NK-92 (cell line): ENCODE measurements around the gene CBARP.
"Not testable (repeated sequence)": the region's sequence is repeated elsewhere in the genome, so short reads cannot be mapped to it uniquely, and the experiment has no call there.

ENCODE experiments used
- DNase-seq: peaks from one replicate; lab custom pipeline; 2025; ENCODE audit not compliant: unreplicated experiment; lab: John Stamatoyannopoulos, UW

The CBARP gene

DNA sequence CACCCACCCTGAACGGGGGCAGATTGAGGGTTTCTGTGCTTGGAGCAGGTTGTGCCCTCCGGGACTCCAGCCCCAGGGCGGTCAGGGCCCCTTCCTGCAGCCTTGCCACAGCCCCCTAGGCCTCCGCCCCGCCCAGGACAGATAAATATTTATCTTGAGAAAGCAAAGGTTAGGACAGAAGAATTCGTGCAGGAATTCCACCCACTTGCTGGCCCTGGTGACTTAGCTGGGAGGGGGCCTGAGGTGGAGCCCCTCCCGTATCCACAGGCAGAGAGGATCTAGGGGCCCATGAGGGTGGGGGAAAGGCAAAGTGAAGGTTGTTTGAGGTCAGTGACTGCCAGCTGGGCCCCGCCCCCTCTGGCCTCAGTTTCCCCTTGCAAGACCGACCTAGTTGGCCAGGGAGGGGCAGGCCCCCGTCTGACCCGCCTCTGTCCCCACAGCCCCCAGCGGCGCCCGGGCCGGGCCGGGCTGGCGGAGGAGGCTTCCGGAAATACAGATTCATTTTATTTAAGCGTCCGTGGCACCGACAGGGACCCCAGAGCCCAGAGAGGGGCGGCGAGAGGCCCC, 15.8 kb upstream of the CBARP start:
- DNase-seq = no peak

DNA sequence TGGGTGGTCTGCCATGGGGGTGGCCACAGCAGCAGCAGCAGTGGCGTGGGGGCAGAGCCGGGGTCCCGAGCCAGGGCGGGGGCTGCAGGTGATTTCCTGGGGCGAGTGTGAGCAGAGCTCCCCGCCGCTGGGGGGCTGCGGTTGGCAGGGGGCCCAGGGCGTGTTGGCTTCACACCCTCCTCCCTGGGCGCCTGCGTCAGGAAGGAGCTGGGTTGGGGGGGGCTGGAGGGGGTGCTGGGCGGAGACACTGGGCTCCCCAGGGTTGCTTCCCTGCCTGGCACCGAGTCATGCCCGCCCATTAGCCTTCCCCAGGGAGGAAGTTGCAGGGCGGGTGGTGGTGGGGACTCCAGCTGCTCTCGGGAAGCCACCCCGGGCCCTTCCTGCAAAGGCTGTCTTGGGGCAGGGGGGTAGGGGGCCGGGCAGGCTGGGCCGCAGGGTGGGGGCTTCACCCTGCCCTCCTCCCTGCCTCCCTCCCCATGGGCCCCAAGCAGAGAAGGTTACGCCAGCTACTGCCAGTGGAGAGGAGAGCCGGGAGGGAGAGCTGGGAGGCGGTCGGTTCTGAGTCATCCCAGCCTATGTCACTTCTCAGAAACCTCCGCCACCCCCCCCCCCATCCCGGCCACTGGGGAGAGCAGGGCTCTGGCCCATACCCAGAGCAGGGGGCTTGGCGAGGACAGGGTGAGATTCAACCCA, 15.2 kb upstream of the CBARP start:
- DNase-seq = no peak

DNA sequence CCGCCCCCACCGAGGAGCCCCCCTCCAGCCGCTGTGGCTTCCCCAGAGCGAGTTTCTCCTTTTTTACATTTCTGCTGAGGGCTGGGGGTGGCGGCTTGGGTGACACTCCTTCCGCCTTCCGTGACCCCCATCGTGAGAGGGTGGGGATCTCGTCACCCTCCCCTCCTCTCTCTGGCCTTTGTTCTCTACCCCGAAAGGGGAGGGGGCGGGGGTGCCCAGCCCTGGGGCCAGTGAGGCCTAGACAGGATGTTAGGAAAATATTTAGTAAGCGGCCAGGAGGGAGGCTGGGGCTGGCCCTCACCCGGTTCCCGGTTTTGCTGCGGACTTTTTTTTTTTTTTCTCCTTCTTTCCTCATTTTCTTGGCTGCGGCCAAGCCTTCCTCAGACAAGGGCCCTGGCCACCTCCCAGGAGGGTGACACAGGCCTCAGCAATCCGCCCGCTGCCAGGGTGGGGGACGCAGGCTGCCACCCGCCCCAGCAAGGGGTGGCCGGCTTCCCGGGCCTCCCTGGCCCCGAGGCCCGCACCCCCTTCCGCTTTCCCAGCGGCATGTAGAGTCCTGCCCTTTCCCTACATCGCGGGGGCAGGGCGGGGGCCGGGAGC, 14.5 kb upstream of the CBARP start:
- DNase-seq = no peak

DNA sequence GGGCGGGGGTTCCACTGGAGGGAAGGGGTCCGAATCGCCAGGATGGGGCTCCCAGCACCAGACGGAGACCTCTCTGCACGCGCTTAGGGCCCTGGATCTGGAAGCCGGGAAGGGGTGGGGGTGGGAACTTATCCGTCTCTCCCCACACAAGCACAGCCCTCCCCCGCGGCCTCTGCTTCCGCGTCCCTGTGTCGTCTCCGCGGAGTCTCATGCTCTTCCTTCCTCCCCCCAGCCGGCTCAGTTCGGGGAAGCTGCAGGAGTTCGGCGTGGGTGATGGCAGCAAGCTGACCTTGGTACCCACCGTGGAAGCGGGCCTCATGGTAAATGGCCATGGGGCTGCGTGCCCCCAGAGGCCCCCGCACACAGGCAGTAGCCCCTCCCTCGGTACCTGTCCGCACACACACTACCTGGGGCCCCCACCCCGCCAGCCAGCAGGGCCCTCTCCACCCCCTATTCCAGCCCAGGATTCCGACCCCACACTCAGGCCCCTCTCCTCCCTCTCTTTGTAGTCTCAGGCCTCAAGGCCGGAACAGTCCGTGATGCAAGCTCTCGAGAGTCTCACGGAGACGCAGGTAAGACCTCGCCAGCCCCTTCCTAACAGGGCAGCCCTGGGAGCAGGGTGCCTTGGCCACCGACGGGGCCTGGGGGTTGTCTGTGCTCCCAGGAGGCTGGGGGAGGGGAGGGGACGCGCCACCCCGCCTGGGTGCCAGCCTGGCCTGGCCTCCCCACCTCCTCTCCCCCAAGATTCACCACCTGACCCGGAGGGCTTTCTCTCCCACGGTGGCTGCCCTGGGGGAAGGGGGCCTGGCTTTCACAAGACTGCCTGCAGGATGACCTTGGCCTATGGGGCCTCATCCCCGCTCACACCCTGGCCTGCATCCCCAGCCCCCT, 13.8 kb upstream of the CBARP start:
- no peak for DNase-seq

DNA sequence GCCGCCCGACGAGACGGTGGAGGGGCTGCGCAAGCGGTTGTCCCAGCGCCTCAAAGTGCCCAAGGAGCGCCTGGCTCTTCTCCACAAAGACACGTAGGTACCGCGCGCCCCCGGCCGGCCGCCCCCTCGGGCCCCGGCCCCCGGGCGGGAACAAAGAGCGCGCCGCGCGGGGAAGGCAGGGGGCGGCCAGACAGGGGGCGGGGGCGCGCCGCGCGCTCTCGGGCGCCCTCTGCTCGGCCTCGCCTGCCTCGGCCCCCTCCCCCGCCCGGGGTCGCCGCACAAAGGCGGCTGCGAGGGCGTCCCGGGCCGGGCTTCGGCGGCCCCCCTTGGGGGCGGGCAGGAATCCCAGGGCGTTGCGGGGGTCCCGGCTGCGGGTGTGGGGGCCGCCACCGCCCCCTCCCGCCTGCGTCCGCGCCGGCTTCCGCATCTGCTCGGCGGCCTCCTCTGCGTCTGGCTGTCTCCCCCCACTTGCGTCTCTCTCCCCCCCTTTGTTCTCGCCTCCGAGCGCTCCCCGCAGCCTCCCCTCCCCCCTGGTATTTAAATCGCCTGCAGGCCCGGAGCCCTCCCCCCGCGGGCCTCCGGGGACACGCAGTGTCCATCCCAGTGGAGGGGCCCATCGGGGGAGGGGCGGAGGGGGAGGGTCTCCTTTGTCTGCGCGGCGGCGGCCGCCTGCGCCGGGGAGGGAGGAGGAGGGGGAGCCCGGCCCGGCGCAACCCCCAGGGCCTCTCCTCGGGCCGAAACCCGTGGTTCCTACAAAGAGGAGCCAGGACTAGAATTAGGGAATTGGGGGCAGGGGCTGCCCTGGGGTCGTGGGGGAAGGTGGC, 12.8 kb upstream of the CBARP start:
- no peak for DNase-seq

DNA sequence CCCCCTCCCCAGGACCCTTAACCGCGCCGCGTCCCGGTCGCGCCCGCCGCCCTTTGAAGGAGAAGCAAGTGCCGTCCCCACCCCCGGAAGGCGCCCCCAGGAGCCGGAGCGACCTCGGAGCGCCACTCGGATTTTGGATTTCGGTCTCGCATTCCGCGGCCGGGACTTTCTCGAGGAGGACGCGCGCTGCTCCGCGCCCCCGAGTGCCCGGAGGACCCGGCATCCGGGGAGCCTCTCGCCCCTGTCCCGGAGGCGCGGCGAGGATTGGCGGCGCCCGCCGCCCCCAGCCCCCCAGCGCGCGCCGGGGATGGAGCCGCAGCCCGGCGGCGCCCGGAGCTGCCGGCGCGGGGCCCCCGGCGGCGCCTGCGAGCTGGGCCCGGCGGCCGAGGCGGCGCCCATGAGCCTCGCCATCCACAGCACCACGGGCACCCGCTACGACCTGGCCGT, 12.2 kb upstream of the CBARP start:
- DNase-seq = no peak

DNA sequence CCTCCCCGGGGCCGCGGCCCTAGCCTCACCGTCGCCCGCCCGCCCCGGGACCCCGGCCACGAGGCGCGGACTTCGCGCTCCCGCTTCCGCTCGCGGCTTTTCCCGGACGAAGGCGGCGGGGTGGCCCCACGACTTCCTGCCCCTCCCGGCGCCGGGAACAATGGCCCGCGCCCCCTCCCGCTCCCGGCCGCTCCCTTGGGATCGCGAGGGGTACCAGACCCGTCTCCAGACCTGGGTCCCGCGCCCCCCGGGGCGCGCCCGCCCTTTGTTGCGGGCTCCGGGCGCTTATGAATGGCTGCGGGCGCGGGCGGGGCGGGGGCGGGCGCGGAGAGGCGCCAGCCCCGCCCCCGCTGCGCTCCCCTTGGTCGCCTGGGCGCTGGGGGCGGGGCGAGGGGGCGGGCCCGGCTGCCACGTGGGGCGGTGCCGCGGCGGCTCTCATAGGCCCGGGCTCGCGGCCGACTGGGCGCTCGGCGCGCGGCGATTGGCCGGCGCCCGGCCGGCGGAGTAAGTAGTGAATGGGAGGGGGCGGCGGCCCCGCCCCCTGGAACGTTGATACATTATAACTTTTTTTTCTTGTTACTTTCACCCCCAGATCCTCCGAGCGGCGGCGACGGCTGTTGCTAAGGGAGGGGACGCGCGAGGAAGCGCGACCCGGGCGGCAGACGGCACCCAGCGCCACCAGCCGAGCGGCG, 11.6 kb upstream of the CBARP start:
- DNase-seq = peak; percentile 70

DNA sequence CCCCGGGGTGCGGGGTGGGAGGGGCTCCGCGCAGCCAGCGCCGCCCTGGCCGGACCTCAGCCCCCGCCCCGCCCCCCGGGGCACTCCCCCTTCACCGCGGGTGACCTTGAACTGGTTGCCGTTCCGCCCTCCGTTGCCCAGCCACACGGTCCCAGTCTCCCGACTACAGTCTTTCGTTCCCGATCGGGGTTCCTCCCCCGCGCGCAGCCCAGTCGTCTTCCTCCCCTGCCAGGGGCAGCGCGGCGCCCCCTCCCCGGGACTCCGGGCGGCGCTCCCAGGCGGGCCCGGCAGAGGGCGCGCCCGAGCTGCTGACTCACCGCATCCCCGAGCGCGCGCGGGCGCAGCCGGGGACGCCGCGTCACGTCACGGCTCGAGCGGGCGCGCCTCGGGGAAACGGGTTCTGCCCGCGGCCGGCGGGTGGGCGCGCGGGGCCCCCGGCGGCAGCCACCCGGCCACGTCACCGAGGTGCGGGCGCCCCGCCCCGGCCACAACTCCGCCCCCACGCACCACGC, 11.0 kb upstream of the CBARP start:
- DNase-seq = no peak

DNA sequence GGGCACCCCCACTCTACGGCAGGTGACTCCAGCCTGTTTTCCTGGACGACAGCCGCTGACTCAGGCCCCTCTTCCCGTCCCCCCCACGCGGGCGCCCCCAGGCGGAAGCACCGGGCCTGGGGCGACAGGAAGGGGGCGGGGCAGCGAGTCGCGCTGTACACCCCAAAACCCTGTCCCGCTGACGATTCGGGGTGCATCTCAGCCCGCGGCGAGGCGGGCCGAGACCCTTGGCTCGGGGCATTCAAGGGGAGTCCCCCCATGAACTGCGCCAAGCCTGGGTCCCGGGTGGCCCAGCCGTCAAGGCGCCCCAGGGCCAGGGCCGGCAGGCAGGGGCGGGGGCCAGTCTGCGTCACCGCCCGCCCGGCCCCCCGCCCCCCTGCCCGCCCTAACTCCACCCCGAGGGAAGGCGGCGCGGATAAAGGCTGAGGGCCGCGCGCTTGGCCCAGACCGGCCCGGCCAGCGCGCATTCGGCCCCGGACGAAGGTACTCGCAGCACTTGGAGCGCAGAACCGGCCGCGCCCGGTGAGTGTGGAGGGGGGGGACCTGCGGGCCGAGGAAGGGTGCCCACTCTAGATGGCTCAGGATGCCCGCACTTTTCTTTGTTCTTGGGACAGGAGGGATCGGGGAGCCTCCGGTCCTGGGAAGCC, 10.5 kb upstream of the CBARP start, which contains the start of gene MIDN:
TSS of gene MIDN (plus strand) at position 445 of the 647 bp plus-strand sequence. CDS start 1,714 bp downstream, outside the sequence.
- no peak for DNase-seq

DNA sequence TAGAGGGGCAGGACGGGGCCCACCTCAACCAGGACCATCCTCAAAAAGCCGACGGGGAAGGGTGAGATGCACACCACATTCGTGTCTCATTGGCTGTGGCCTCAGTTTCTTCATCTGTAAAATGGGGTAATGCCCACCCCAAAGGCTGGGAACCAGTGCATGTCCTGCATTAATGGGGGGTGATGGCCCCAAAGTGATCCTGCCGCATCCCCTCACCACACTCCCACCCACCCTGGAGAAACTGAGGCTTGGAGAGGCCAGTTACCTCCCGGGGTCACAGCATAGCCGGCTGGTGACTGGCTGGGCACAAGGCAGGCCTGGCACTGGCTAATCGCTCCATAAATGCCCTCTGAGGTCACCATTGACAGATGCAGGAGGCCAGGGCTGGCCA, 9.9 kb upstream of the CBARP start:
- no peak for DNase-seq

DNA sequence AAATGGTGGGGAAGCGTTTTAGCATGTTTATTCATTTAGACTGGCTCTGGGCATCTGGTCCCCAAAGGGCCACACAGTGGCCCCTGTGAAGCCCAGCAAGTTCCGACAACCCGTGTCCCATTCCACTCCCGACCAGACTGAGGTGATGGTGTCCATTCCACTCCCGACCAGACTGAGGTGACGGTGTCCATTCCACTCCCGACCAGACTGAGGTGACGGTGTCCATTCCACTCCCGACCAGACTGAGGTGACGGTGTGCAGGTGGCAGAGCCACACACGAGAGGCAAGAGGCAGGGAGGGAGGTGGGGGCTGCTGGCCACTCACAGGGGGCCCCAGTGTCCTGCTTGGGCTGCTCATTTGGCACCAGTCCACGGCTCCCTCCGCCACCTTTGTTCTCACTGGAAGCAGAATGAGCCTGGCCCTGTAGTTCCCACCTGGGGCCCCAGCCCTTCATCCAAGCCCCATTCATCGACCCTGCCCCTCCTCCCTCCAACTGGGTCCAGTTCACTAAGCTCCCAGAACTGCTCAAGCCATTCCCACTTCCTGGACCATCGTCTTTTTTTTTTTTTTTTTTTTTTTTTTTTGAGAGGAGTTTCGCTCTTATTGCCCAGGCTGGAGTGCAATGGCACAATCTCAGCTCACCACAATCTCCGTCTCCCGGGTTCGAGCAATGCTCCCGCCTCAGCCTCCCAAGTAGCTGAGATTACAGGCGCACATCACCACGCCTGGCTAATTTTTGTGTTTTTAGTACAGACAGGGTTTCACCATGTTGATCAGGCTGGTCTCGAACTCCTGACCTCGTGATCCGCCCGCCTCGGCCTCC, 8.7 kb upstream of the CBARP start:
- not testable (repeated sequence) for DNase-seq

DNA sequence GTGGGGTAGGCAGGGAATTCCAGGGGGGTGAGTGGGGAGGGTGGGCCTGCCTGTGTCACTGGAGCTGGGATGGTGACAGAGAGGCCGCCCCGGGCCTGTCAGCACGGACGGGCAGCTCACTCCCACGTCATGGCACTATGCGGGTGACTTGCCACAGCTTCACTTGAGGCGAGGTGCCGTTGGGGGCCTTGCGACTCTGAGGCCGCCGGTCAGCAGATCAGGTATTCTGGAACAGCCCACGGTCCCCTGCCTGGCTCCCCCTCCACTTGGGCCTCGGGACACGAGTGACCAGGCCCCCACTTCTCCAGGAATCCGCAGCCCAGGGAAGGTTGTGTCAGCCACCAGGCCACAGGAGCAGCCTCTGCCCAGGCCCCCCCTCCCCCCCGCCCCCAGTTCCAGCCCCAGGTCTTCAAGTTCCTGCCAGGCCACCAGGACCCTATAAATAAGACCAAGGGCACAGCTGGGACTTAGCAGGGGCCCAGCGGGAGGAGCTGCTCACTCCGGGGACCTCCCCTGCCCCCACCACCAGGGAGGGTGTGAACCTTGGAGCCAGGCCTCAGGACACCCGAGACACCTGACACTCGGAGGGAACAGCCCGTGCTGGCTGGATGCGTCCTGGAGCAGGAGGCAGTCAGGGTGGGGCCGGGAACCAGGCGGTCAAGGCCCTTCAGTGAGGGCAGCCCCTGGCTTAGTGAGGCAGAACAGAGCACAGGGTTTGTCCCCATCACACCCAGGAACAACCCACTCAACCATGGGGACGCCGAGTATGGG, 7.9 kb upstream of the CBARP start:
- no peak for DNase-seq

DNA sequence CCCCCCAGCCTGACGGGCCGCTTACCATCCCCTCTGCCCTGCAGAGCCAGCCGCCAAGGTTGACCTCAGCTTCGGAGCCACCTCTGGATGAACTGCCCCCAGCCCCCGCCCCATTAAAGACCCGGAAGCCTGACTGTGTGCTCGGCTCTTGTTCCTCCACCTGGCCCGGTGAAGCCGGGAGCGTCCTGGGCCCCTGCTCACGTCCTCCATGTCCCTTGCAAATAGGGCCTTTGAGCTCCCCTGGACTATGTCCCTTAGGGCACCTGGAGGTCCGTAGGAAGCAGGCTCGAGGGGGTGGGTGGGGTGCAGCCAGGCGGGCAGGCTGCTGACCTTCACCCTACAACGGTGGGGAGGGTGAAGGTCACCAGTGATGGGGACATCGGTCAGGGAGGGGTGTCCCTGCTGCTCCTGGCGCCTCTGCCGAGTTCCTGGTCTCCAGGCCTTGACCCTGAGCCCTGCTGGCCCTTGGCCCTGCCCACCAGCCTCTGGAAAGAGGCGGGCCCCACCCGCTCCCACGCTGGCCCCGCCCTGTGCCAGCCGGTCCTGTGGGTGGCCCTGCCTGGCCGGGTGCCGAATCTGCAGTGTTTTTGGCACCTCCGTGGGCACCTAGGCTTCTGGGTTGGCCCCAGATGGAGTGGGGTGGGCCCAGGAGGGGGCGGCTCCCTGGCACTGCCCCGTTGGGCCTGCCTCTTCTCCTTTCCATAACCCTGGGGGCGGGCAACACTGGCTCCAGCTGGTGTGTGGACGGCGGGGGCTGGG, 7.1 kb upstream of the CBARP start:
- no peak for DNase-seq

DNA sequence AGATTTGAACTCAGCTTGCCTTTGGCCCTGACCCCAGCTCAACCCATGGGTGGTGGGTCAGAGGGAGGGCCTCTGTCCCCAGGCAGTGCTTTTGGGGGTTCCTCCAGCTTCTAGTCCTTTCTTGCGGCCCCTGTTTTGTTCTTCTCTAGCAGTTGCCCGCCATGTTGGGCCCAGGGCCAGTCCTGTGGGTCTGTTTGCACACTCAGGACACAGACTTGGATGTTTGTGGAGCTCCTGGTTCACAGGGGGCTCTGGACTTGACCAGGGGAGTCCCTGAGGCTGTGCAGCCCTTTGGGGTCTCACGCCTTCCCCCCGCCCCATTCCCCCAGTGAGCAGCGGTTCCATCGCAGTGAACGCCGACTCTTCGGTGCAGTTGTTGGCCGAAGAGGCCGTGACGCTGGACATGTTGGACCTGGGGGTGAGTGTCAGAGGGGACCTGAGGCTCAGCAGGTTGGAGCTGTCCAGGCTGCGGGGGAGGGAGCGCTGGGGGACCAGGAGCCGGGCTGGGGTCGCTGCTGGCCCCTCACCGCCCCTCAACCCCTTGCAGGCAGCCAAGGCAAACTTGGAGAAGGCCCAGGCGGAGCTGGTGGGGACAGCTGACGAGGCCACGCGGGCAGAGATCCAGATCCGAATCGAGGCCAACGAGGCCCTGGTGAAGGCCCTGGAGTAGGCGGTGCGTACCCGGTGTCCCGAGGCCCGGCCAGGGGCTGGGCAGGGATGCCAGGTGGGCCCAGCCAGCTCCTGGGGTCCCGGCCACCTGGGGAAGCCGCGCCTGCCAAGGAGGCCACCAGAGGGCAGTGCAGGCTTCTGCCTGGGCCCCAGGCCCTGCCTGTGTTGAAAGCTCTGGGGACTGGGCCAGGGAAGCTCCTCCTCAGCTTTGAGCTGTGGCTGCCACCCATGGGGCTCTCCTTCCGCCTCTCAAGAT, 6.2 kb upstream of the CBARP start:
- DNase-seq = no peak

DNA sequence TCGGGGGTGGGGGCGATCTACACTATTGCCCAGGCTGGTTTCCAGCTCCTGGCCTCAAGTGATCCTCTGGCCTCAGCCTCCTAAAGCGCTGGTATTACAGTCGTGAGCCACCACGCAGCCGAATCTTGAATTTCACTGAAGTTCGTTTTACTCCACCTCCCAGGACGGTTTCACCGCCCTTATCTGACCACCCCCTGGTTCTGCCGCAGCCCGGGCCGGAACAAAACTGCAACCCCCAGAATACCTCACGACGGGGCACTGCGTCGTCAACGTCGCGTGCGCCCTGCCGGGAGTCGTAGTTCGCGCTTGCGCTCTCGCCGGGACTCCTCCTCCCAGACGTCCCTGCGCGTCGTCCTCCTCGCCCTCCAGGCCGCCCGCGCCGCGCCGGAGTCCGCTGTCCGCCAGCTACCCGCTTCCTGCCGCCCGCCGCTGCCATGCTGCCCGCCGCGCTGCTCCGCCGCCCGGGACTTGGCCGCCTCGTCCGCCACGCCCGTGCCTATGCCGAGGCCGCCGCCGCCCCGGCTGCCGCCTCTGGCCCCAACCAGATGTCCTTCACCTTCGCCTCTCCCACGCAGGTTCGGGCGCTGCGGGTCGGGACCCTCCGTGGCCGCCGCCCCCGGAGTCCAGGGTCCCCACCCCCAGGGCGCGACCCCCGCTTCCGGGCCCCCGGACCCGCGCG, 3.8 kb upstream of the CBARP start, which contains the start of gene ATP5F1D:
TSS of gene ATP5F1D (plus strand) at position 335 of the 679 bp plus-strand sequence. CDS start at position 435, 100 bp downstream.
- no peak for DNase-seq
